Ascending aorta (tissue), 2 donors: Measurements from ENCODE around the gene PA2G4. TPM values are rescaled to one million over a fixed set of nuclear protein-coding genes. Genes with fewer than 3 reads are reported as not detected.

ENCODE experiments used
- DNase-seq, 2 donors: peaks; one replicate each; pipeline ENCODE4 v3.0.0-alpha.2; 2019; ENCODE audit warnings: low spot score in 2 of 2
- H3K27ac ChIP-seq, 2 donors: fragments of 200-600 bp; sonication (generic); one replicate each; pipeline ENCODE4 v1.5.1; 2016 to 2017; ENCODE audit warnings: mild to moderate bottlenecking in 1 of 2
- H3K27me3 ChIP-seq: fragments of 200-600 bp; sonication (generic); one replicate; pipeline ENCODE4 v1.5.1; 2017
- H3K36me3 ChIP-seq, 2 donors: fragments of 200-600 bp; sonication (generic); one replicate each; pipeline ENCODE4 v1.5.1; 2016
- H3K4me1 ChIP-seq, 2 donors: fragments of 200-600 bp; sonication (generic); one replicate each; pipeline ENCODE4 v1.5.1; 2016 to 2017; ENCODE audit warnings: mild to moderate bottlenecking in 1 of 2
- H3K4me3 ChIP-seq, 2 donors: fragments of 200-600 bp; sonication (generic); one replicate each; pipeline ENCODE4 v1.5.1; 2016 to 2017; ENCODE audit warnings: mild to moderate bottlenecking in 1 of 2
- H3K9me3 ChIP-seq, 2 donors: fragments of 200-600 bp; sonication (generic); one replicate each; pipeline ENCODE4 v1.5.1; 2016
- CTCF ChIP-seq, 3 experiments: fragments of 200-600 bp in 2 of 3; fragments of 450-650 bp in 1 of 3; sonication (generic) in 2 of 3; IDR thresholded peaks; one replicate each; pipeline ENCODE4 v1.5.1; 2016 to 2019; ENCODE audit warnings: antibody characterized with exemption in 3 of 3, mild to moderate bottlenecking in 1 of 3, moderate library complexity in 1 of 3
- intact Hi-C: fragments of 100-400 bp; cut with DNase I; formaldehyde crosslinking; loops from one replicate; pipeline ENCODE4 v1.15.1; 2023
- total RNA-seq: library from RNA; depleted of rRNA; stranded (reverse); fragments of >200 nt; gene quantifications from one replicate; pipeline ENCODE4 v1.1.0, GENCODE V29; 2016

PA2G4 gene
- total RNA-seq, 1 donor from 2014 or later: 101 TPM

GRCh38 chr12:56121204-56121870 is 17.0 kb downstream of the PA2G4 start:
- DNase-seq: no peak
- no peak for TF ChIP-seq CTCF (IDR thresholded peaks at IDR 0.05)
- no peak overlapping the region for H3K27ac ChIP-seq
- H3K36me3 ChIP-seq: peaks cover 13 to 32% of the 10 kb centered on the region in 2 donors
- intact Hi-C loops: no loop called here
- peaks cover 12 to 14% of the 10 kb centered on the region in 2 donors for H3K4me1 ChIP-seq
- no peak overlapping the region for H3K4me3 ChIP-seq
- H3K27me3 ChIP-seq: no peaks in the 10 kb centered on the region
- H3K9me3 ChIP-seq: no peaks in the 10 kb centered on the region

- Histone ChIP-seq H3K4me3 (no peak overlapping the region), H3K27ac (no peak overlapping the region), H3K4me1 (peaks cover 19 to 26% of the 10 kb centered on the region in 2 donors), H3K9me3 (no peaks in the 10 kb centered on the region), H3K27me3 (no peaks in the 10 kb centered on the region), H3K36me3 (peaks cover 13 to 32% of the 10 kb centered on the region in 2 donors)
- intact Hi-C loops: no loop called here
- DNase-seq: no peak
- no peak for TF ChIP-seq CTCF (IDR thresholded peaks at IDR 0.05)
Observed at GRCh38 chr12:56122637-56123036, 18.3 kb downstream of the PA2G4 start.

- Histone ChIP-seq H3K9me3 (no peaks in the 10 kb centered on the region), H3K27me3 (no peaks in the 10 kb centered on the region), H3K36me3 (peaks cover 13 to 32% of the 10 kb centered on the region in 2 donors), H3K4me3 (no peak overlapping the region), H3K27ac (no peak overlapping the region), H3K4me1 (peaks cover 15 to 20% of the 10 kb centered on the region in 2 donors)
- no peak for TF ChIP-seq CTCF (IDR thresholded peaks at IDR 0.05)
- intact Hi-C loops: no loop called here
- DNase-seq: no peak
Observed at GRCh38 chr12:56124133-56124532, 19.8 kb downstream of the PA2G4 start.

DNA sequence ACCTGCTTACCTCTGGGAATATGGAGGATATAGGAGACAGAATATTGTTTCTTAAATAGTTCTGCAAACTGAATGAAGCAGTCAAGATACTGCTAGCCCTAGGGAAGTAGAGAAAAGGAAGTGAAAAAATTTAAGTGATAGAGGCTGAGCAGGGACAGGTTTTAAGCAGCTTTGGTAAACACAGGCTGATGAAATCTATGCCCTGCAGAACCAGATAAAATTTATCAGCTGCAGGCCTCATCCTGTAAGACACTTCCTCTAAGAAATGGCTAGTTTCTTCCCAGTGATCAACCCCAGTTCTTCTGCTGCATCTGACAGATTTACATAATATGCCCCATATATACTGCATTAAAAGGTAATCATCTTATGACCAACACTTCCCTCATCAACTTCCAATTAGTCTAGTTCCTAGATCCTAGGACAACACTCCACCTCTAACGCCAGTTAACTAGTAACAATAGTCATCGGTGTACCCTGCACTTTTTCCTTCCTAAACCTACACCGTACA is 22.4 kb downstream of the PA2G4 start:
- Histone ChIP-seq H3K9me3 (no peaks in the 10 kb centered on the region), H3K4me3 (peak overlapping the region; percentile 49 to 61), H3K27ac (peak overlapping the region; percentile 74 to 78), H3K27me3 (no peaks in the 10 kb centered on the region), H3K36me3 (peaks cover 12 to 28% of the 10 kb centered on the region in 2 donors), H3K4me1 (peaks cover 9 to 21% of the 10 kb centered on the region in 2 donors)
- intact Hi-C loops: loop anchor here (1.0 to 5.0 kb wide), 3 partner anchors 8 to 961 kb away; partner anchors contain the start of genes NAB2, SMARCC2 and ZC3H10
- DNase-seq: no peak
- no peak for TF ChIP-seq CTCF (IDR thresholded peaks at IDR 0.05)

DNA sequence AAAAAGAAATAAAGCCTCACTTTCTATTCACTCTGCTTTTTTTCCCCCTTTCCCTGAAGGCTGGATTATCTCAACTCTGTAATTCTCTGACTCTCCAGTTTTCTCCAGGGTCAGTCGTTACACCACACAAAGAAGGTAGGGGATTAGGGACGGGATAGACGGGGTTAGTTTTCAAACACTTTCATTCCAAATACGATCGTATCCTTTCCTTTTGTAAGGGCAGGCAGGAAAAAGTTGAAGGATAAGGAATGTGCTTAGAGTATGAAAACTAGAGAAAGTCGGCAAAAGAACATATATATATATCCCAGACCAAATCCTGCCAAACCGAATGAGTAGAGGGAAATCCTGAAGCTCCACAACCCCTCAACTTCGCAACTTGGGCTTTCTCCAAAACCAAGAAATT is 23.1 kb downstream of the PA2G4 start:
- Histone ChIP-seq H3K4me1 (peaks cover 9 to 21% of the 10 kb centered on the region in 2 donors), H3K27me3 (no peaks in the 10 kb centered on the region), H3K4me3 (peak overlapping the region; percentile 49 to 61), H3K36me3 (peaks cover 19 to 28% of the 10 kb centered on the region in 2 donors), H3K9me3 (no peaks in the 10 kb centered on the region), H3K27ac (peak overlapping the region; percentile 74 to 78)
- no peak for TF ChIP-seq CTCF (IDR thresholded peaks at IDR 0.05)
- DNase-seq: no peak
- intact Hi-C loops: loop anchor here (1.0 to 5.0 kb wide), 2 partner anchors 9 to 960 kb away; partner anchors contain the start of genes NAB2 and ZC3H10
